Measurements from ENCODE around the gene LACTB. TPM values are rescaled to one million over a fixed set of nuclear protein-coding genes. Genes with fewer than 3 reads are reported as not detected.
A peak's percentile ranks its signal among the peaks of the same experiment; 100 is the strongest.

LACTB gene
- total RNA-seq, 6 experiments from 2014 or later: 16.4 to 34.8 (median 21.5) TPM

GRCh38 chr15:63079947-63080626 is 41.6 kb upstream of the LACTB start:
- intact Hi-C loops (cut with DNase I): loop anchor here in 1 of 2 donors (10.0 kb wide), 1 partner anchor 235 kb away; no protein-coding TSS in a partner anchor
- 83% methylated on average over 2 of the region's 13 CpGs for WGBS (ENCODE audit: insufficient coverage, low coverage, low lambda C conversion rate, missing lambda C conversion rate)
- ATAC-seq: peak in 1 of 4 donors; percentile 54

DNA sequence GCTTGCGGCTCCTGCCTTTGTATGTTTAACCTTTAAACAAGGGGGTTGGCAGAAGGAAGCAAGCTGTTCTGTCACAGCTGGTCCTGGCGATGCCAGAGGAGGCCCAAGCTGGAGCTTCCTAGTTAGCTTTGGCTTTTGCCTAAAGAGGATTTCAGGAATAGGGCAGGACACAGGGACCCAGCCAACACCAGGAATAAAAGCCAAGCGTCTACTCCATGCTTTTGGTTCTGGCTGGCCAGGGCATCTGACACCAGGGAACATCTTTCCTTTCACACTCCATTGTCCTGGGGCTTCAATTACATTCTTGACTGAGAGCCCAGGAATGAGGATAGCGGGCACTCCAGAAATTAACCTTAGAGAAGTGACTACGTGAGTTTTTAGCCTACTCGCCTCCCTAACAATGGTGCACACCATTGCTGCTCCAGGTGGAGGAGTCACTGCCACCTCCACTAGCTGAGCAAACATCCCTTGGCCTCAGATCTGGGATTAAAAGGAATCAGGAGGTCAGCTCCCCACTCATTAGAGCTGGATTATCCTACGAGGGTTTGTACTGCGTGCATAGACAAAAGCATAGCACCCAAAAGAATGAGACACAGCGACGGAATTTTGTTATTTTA is 40.9 kb upstream of the LACTB start:
- Histone ChIP-seq H3K4me3 (no peak overlapping the region), H3K27me3 (no peaks in the 10 kb centered on the region), H3K4me1 (peaks cover 0 to 14% (median 0%) of the 10 kb centered on the region in 4 donors), H3K36me3 (no peaks in the 10 kb centered on the region), H3K9me3 (no peaks in the 10 kb centered on the region), H3K27ac (no peak overlapping the region)
- intact Hi-C loops (cut with DNase I): loop anchor here in 1 of 2 donors (10.0 kb wide), 1 partner anchor 236 kb away; no protein-coding TSS in a partner anchor
- TF ChIP-seq POLR2A (IDR thresholded peaks at IDR 0.05) (no peak), CTCF (IDR thresholded peaks at IDR 0.05) (no peak)
- WGBS (ENCODE audit: insufficient coverage, low coverage, low lambda C conversion rate, missing lambda C conversion rate): 95% methylated on average over 8 of the region's 10 CpGs
- DNase-seq: no peak
- ATAC-seq: no peak

More at GRCh38 chr15:63079947-63080626, 41.6 kb upstream of the LACTB start:
- no peaks in the 10 kb centered on the region for H3K9me3 ChIP-seq
- no peak for DNase-seq
- TF ChIP-seq CTCF (IDR thresholded peaks at IDR 0.05): no peak
- H3K4me1 ChIP-seq: peaks cover 0 to 8% (median 0%) of the 10 kb centered on the region in 4 donors
- no peaks in the 10 kb centered on the region for H3K27me3 ChIP-seq
- no peaks in the 10 kb centered on the region for H3K36me3 ChIP-seq
- no peak overlapping the region for H3K4me3 ChIP-seq
- no peak overlapping the region for H3K27ac ChIP-seq

GRCh38 chr15:63082366-63082765 is 39.3 kb upstream of the LACTB start:
- Histone ChIP-seq H3K4me3 (no peak overlapping the region), H3K9me3 (no peaks in the 10 kb centered on the region), H3K27ac (no peak overlapping the region), H3K4me1 (peaks cover 0 to 14% (median 0%) of the 10 kb centered on the region in 4 donors), H3K27me3 (no peaks in the 10 kb centered on the region), H3K36me3 (no peaks in the 10 kb centered on the region)
- TF ChIP-seq CTCF (IDR thresholded peaks at IDR 0.05): no peak
- 56% methylated on average over 3 of the region's 4 CpGs for WGBS (ENCODE audit: insufficient coverage, low coverage, low lambda C conversion rate, missing lambda C conversion rate)
- ATAC-seq: no peak
- intact Hi-C loops (cut with DNase I): loop anchor here in 1 of 2 donors (10.0 kb wide), 1 partner anchor 238 kb away; no protein-coding TSS in a partner anchor
- DNase-seq: no peak

DNA sequence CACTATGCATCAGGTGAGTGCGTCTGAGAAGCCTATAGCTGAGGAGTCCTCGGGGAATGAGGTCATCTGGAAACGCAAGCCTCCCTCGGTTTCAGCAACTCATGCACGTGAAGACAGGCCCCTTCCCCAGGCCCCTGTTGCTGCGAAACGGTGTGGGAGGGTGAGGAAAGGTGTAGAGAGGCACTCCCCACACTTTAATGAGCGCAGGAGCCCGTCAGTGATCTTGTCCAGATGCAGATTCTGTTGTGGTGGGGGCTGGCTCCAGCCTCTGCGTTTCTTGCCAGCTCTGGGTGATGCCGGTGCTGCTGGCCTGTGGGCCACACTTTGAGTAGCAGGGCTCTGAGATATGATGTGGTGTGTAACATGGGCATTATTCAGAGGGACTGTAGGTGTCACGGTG is 38.6 kb upstream of the LACTB start:
- no peak for DNase-seq
- Histone ChIP-seq H3K9me3 (no peaks in the 10 kb centered on the region), H3K27me3 (no peaks in the 10 kb centered on the region), H3K4me3 (no peak overlapping the region), H3K36me3 (no peaks in the 10 kb centered on the region), H3K4me1 (peaks cover 0 to 14% (median 0%) of the 10 kb centered on the region in 4 donors), H3K27ac (no peak overlapping the region)
- WGBS (ENCODE audit: insufficient coverage, low coverage, low lambda C conversion rate, missing lambda C conversion rate): 82% methylated on average over 11 of the region's 12 CpGs
- no peak for TF ChIP-seq POLR2A (IDR thresholded peaks at IDR 0.05)
- no peak for TF ChIP-seq CTCF (IDR thresholded peaks at IDR 0.05)
- ATAC-seq: no peak
- intact Hi-C loops (cut with DNase I): loop anchor here in 1 of 2 donors (10.0 kb wide), 1 partner anchor 238 kb away; no protein-coding TSS in a partner anchor
